ENCODE data around the gene TBKBP1.

- TF ChIP-seq, protein P1, sequence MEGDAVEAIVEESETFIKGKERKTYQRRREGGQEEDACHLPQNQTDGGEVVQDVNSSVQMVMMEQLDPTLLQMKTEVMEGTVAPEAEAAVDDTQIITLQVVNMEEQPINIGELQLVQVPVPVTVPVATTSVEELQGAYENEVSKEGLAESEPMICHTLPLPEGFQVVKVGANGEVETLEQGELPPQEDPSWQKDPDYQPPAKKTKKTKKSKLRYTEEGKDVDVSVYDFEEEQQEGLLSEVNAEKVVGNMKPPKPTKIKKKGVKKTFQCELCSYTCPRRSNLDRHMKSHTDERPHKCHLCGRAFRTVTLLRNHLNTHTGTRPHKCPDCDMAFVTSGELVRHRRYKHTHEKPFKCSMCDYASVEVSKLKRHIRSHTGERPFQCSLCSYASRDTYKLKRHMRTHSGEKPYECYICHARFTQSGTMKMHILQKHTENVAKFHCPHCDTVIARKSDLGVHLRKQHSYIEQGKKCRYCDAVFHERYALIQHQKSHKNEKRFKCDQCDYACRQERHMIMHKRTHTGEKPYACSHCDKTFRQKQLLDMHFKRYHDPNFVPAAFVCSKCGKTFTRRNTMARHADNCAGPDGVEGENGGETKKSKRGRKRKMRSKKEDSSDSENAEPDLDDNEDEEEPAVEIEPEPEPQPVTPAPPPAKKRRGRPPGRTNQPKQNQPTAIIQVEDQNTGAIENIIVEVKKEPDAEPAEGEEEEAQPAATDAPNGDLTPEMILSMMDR (conservative IDR thresholded peaks at IDR 0.05) = no peak
- TF ChIP-seq EZH2 (IDR thresholded peaks at IDR 0.05; ENCODE audit: low read depth) = no peak
These were observed 44.6 kb upstream of the TBKBP1 start, which contains the start of gene KPNB1 for GRCh38 chr17:47649153-47649971.

Measured in PC-9 (cell line).